ENCODE results near the gene ELP6.
"Not testable (repeated sequence)": the region's sequence is repeated elsewhere in the genome, so short reads cannot be mapped to it uniquely, and the experiment has no call there.

The ELP6 gene

DNA sequence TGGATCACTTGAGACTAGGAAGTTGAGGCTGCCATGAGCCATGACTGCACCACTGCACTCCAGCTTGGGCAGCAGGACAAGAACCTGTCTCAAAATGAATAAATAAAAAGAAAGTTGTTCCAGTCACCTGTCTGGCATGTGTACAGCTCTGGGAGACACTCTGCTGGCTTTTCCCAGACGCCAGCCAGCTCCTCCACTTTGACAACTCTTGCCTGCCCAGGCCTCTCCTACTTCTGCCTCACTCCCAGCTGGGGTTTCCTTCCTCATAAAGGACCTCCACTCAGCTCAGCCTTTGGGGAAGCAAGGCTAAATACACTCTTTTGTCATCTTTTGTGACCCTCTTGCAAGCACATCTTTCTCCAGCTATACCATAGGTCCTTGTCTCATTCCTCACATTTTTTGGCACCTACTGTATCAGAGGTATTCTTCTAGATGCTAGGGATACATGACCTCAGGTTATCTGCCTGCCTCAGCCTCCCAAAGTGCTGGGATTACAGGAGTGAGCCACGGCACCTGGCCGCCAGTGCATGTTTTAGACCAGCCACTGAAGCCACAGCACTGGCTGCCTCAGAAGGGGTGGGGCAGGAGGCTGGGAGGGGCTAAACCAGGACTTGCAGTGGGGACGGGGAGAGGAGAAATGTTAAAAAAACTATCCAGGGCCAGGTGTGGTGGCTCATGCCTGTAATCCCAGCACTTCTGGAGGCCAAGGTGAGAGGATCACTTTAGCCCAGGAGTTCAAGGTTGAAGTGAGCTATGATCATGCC is 10.0 kb upstream of the ELP6 start:
- DNase-seq (no peak), ATAC-seq (replicated peaks) (no peak)
- peaks cover 3% of the 10 kb centered on the region for H3K36me3 Mint-ChIP-seq (ENCODE audit: insufficient read depth)
- H3K9me3 Mint-ChIP-seq: no peaks in the 10 kb centered on the region
- peaks cover 0 to 19% of the 10 kb centered on the region in 2 donors for H3K27me3 Mint-ChIP-seq
- peak overlapping the region in 1 of 2 donors; percentile 81 for H3K27ac Mint-ChIP-seq
- no peak overlapping the region for H3K4me3 Mint-ChIP-seq
- H3K4me1 Mint-ChIP-seq (ENCODE audit: low read depth in 2 of 2): peaks cover 0 to 2% of the 10 kb centered on the region in 2 donors

DNA sequence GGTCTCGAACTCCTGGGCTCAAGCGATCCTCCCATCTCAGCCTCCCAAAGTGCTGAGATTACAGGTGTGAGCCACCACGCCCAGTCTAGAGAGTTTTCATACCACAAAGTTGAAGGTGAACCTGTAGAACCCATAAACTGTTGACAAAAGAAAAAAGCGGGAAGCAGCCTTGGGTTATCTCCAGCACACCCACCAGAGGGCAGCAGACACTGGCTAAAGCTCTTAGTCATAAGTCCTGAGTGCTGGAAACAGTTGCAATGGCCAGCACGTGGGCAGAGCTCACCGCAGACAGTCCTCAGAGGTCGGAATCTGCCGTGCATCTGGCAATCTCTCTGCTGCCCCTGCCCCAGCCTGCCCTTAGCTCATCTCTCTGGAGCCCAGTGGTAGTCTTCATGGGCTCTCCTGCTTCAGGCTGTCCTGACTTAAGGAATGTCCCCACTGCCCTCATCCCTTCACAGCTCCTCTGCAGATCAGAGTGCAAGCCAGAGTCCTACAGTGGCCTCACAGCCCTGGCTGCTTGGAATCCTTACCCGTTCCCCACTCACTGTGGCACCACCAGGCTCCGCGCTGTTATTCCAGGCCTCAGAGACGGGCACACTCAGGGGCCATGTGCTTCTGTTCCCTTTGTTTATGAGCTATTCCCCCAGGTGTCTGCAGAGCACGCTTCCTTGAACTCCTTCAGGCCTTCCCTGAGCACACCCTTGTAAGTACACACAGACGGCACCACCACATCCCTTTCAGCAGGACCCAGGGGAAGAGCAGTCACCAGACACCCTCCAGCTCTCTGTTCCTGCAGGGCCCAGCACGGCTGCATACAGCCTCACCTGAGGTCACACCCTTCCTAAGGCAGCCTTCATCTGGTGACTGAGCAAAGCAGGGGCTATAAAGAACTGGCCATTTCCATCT is 8.8 kb upstream of the ELP6 start:
- Mint-ChIP-seq H3K27me3 (peaks cover 0 to 19% of the 10 kb centered on the region in 2 donors), H3K9me3 (no peaks in the 10 kb centered on the region), H3K4me1 (ENCODE audit: low read depth in 2 of 2) (peaks cover 0 to 2% of the 10 kb centered on the region in 2 donors), H3K27ac (peak overlapping the region in 1 of 2 donors; percentile 81), H3K36me3 (ENCODE audit: insufficient read depth) (peaks cover 3% of the 10 kb centered on the region), H3K4me3 (no peak overlapping the region)
- DNase-seq: peak; percentile 42 to 63 (median 48)
- ATAC-seq (replicated peaks): peak; percentile 79

- Mint-ChIP-seq H3K4me3 (no peak overlapping the region), H3K36me3 (ENCODE audit: insufficient read depth) (no peaks in the 10 kb centered on the region), H3K27ac (no peak overlapping the region), H3K27me3 (peaks cover 0 to 19% of the 10 kb centered on the region in 2 donors), H3K9me3 (no peaks in the 10 kb centered on the region), H3K4me1 (ENCODE audit: low read depth in 2 of 2) (peaks cover 0 to 2% of the 10 kb centered on the region in 2 donors)
- no peak for ATAC-seq (replicated peaks)
- no peak for DNase-seq
Measured at GRCh38 chr3:47520756-47521155, 7.2 kb upstream of the ELP6 start.

- ATAC-seq (replicated peaks): no peak
- Mint-ChIP-seq H3K27me3 (peaks cover 0 to 18% of the 10 kb centered on the region in 2 donors), H3K9me3 (no peaks in the 10 kb centered on the region), H3K4me1 (ENCODE audit: low read depth in 2 of 2) (peaks cover 3 to 5% of the 10 kb centered on the region in 2 donors), H3K4me3 (no peak overlapping the region), H3K27ac (no peak overlapping the region), H3K36me3 (ENCODE audit: insufficient read depth) (peaks cover 15% of the 10 kb centered on the region)
- DNase-seq: no peak
Measured at GRCh38 chr3:47517937-47518336, 4.4 kb upstream of the ELP6 start.

GRCh38 chr3:47515864-47516319 is 2.4 kb upstream of the ELP6 start:
- H3K27ac Mint-ChIP-seq: no peak overlapping the region
- no peak for ATAC-seq (replicated peaks)
- H3K36me3 Mint-ChIP-seq (ENCODE audit: insufficient read depth): peaks cover 15% of the 10 kb centered on the region
- H3K4me1 Mint-ChIP-seq (ENCODE audit: low read depth in 2 of 2): peaks cover 11 to 14% of the 10 kb centered on the region in 2 donors
- no peaks in the 10 kb centered on the region for H3K9me3 Mint-ChIP-seq
- H3K27me3 Mint-ChIP-seq: peaks cover 0 to 2% of the 10 kb centered on the region in 2 donors
- no peak for DNase-seq
- H3K4me3 Mint-ChIP-seq: peak overlapping the region in 1 of 2 donors; percentile 3

DNA sequence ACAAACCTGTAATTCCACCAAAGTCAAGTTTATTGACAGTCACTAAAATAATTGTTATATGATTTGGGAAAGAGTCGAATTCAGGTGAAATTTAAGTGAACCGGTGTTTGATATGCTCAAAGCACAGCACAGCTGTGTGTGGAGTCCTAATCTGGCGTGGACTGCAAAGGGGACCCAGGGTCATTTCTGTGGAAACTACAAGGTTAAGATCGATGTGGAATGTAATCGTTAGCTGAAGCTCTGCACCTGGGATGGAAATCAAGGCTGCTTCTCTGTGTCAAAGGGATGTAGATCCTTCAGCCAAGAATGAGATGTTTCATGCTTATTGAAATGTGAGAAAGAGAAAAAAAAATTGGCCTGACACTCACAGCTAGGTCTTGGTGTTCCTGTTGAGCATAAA is 1.6 kb upstream of the ELP6 start:
- H3K36me3 Mint-ChIP-seq (ENCODE audit: insufficient read depth): peaks cover 22% of the 10 kb centered on the region
- peaks cover 11 to 14% of the 10 kb centered on the region in 2 donors for H3K4me1 Mint-ChIP-seq (ENCODE audit: low read depth in 2 of 2)
- no peak for ATAC-seq (replicated peaks)
- H3K4me3 Mint-ChIP-seq: peak overlapping the region; percentile 50 to 77
- peak overlapping the region in 1 of 2 donors; percentile 62 for H3K27ac Mint-ChIP-seq
- H3K9me3 Mint-ChIP-seq: no peaks in the 10 kb centered on the region
- no peaks in the 10 kb centered on the region for H3K27me3 Mint-ChIP-seq
- no peak for DNase-seq

GRCh38 chr3:47512416-47513124 is 942 bp downstream of the ELP6 start:
- peak; percentile 3 for ATAC-seq (replicated peaks)
- no peaks in the 10 kb centered on the region for H3K9me3 Mint-ChIP-seq
- peak in 1 of 3 experiments; percentile 16 for DNase-seq
- peak overlapping the region; percentile 96 to 97 for H3K4me3 Mint-ChIP-seq
- no peaks in the 10 kb centered on the region for H3K27me3 Mint-ChIP-seq
- peaks cover 39% of the 10 kb centered on the region for H3K36me3 Mint-ChIP-seq (ENCODE audit: insufficient read depth)
- peak overlapping the region; percentile 95 to 99 for H3K27ac Mint-ChIP-seq
- peaks cover 14% of the 10 kb centered on the region in 2 donors for H3K4me1 Mint-ChIP-seq (ENCODE audit: low read depth in 2 of 2)

DNA sequence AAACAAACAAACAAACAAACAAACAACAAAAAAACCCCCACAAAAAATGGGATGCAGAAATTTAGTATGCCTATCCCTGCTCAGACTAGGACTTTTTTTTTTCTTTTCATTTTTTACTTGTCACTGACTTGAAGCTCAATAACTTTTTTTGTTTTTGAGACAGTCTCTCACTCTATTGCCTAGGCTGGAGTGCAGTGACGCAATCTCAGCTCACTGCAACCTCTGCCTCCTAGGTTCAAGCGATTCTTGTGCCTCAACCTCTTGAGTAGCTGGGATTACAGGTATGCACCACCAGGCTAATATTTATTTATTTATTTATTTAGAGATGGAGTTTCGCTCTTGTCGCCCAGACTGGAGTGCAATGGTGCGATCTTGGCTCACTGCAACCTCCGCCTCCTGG is 8.2 kb downstream of the ELP6 start:
- not testable (repeated sequence) for H3K27me3 Mint-ChIP-seq; ATAC-seq (replicated peaks); H3K4me3 Mint-ChIP-seq; DNase-seq; H3K4me1 Mint-ChIP-seq (ENCODE audit: low read depth in 2 of 2); H3K27ac Mint-ChIP-seq; H3K9me3 Mint-ChIP-seq
- peaks cover 65% of the 10 kb centered on the region for H3K36me3 Mint-ChIP-seq (ENCODE audit: insufficient read depth)

DNA sequence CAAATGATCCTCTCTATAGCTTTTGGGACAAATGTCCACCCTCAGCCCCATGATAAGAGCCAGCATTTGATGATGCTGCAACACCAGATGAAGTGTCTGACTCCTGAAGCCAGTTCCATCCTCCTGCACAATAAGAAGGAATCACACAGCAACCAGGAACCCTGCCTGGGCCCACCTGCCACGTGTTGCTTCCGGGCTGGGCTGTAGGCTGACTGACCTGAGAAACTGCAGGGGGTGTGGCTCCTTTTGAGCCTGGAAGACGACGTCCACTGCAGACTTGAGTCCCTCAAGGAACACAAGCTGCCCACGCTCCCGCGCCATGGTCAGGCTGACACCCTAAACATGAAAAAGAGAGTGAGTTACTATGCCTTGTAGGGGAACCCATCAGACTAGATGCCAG is 9.4 kb downstream of the ELP6 start:
- ATAC-seq (replicated peaks): no peak
- H3K27ac Mint-ChIP-seq: no peak overlapping the region
- no peaks in the 10 kb centered on the region for H3K9me3 Mint-ChIP-seq
- no peak overlapping the region for H3K4me3 Mint-ChIP-seq
- no peaks in the 10 kb centered on the region for H3K27me3 Mint-ChIP-seq
- H3K4me1 Mint-ChIP-seq (ENCODE audit: low read depth in 2 of 2): peaks cover 0 to 2% of the 10 kb centered on the region in 2 donors
- peaks cover 60% of the 10 kb centered on the region for H3K36me3 Mint-ChIP-seq (ENCODE audit: insufficient read depth)
- DNase-seq: no peak

DNA sequence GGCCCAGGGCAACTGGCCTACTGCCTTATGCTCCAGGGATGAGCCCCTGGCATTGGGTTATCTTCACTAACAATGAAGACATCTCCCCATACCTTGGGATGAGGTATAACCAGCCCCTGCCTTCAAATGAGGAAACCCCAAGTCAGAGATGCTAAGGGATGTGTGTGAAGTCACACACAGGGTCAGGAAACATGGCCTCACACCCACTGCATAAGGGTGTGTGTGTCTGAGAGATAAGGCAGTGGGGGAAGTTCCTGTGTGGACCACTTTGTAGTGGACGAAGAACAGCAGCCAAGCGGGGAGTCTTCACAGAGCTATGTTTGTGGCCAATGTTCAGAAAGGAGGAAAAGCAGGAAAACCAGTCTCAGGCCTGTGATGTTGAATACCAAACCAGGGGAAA is 10.5 kb downstream of the ELP6 start:
- H3K36me3 Mint-ChIP-seq (ENCODE audit: insufficient read depth): peaks cover 58% of the 10 kb centered on the region
- DNase-seq (no peak), ATAC-seq (replicated peaks) (no peak)
- H3K4me3 Mint-ChIP-seq: no peak overlapping the region
- no peaks in the 10 kb centered on the region for H3K27me3 Mint-ChIP-seq
- H3K4me1 Mint-ChIP-seq (ENCODE audit: low read depth in 2 of 2): peaks cover 0 to 2% of the 10 kb centered on the region in 2 donors
- no peaks in the 10 kb centered on the region for H3K9me3 Mint-ChIP-seq
- H3K27ac Mint-ChIP-seq: peak overlapping the region in 1 of 2 donors; percentile 69

DNA sequence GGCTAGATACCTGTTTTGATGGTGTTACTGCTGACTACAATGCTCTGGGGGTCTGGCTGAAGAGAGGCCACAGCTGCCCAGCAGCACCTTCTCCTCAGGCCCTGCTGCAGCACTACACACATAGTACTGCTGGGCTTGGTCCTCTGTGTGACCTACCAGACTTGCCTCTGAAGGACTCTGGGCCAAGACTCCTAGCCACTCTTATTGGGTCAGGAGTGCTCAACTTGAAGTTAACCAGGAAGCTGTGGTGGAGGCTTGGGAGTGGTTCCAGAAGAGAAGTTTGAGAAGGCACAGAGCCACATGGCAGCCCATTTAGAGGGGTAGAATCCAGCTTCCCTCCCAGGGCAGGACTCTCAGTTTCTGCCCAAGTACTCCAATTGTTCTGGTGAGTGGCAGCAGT is 16.6 kb downstream of the ELP6 start:
- no peak overlapping the region for H3K4me3 Mint-ChIP-seq
- DNase-seq: no peak
- H3K27ac Mint-ChIP-seq: no peak overlapping the region
- H3K4me1 Mint-ChIP-seq (ENCODE audit: low read depth in 2 of 2): peaks cover 0 to 2% of the 10 kb centered on the region in 2 donors
- no peak for ATAC-seq (replicated peaks)
- no peaks in the 10 kb centered on the region for H3K27me3 Mint-ChIP-seq
- no peaks in the 10 kb centered on the region for H3K9me3 Mint-ChIP-seq
- H3K36me3 Mint-ChIP-seq (ENCODE audit: insufficient read depth): peaks cover 45% of the 10 kb centered on the region

DNA sequence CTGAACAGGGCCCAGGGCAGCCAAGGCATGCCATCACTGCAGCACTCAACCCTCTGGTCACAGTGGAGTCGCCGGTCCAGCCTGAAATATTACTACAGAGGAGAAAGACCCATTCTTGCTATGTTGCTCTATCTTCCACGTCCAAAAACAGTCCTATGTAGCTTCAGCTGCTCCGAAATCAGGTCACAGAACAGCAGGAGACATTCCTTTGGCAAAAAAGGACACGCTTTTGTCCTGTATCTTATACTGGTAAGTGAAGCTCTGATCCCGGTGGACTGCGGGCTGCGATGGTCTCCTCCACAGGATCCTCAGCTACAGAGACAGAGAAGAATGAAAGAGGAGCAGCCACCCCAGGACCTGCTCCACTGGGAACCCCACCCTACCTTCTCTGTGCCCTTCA is 17.6 kb downstream of the ELP6 start:
- ATAC-seq (replicated peaks): no peak
- Mint-ChIP-seq H3K36me3 (ENCODE audit: insufficient read depth) (peaks cover 40% of the 10 kb centered on the region), H3K9me3 (no peaks in the 10 kb centered on the region), H3K27me3 (no peaks in the 10 kb centered on the region), H3K4me3 (no peak overlapping the region), H3K27ac (no peak overlapping the region), H3K4me1 (ENCODE audit: low read depth in 2 of 2) (peaks cover 0 to 2% of the 10 kb centered on the region in 2 donors)
- DNase-seq: no peak

GRCh38 chr3:47495111-47495510 is 18.4 kb downstream of the ELP6 start:
- H3K27ac Mint-ChIP-seq: no peak overlapping the region
- no peaks in the 10 kb centered on the region for H3K4me1 Mint-ChIP-seq (ENCODE audit: low read depth in 2 of 2)
- ATAC-seq (replicated peaks): no peak
- H3K27me3 Mint-ChIP-seq: no peaks in the 10 kb centered on the region
- no peak overlapping the region for H3K4me3 Mint-ChIP-seq
- peaks cover 39% of the 10 kb centered on the region for H3K36me3 Mint-ChIP-seq (ENCODE audit: insufficient read depth)
- H3K9me3 Mint-ChIP-seq: no peaks in the 10 kb centered on the region
- DNase-seq: no peak
